ENCODE data around the gene RXFP3. TPM values are rescaled to one million over a fixed set of nuclear protein-coding genes. Genes with fewer than 3 reads are reported as not detected.
"Not testable (repeated sequence)": the region's sequence is repeated elsewhere in the genome, so short reads cannot be mapped to it uniquely, and the experiment has no call there.

The RXFP3 gene
- total and polyA plus RNA-seq, 4 experiments from 2014 or later, result not detected

GRCh38 chr5:33892620-33893137, 43.5 kb upstream of the RXFP3 start:
- H3K27ac Mint-ChIP-seq, result no peak overlapping the region
- Histone ChIP-seq H3K4me1 (ENCODE audit: insufficient read depth, low read length) (no peaks in the 10 kb centered on the region), H3K36me3 (ENCODE audit: insufficient read depth, low read length) (no peaks in the 10 kb centered on the region), H3K4me3 (ENCODE audit: low read length in 2 of 2) (no peak overlapping the region), H3K27ac (ENCODE audit: low read depth, low read length) (no peak overlapping the region), H3K9me3 (ENCODE audit: control insufficient read depth in 1 of 2, low read length in 2 of 2) (no peaks in the 10 kb centered on the region), H3K27me3 (ENCODE audit: insufficient read depth, low read length) (peaks cover 10% of the 10 kb centered on the region)
- peaks cover 32 to 37% of the 10 kb centered on the region in 2 donors for H3K27me3 Mint-ChIP-seq
- peak overlapping the region in 2 of 8 donors; percentile 6 to 60 for H3K4me3 Mint-ChIP-seq
- H3K4me1 Mint-ChIP-seq, result peaks cover 0 to 11% (median 3%) of the 10 kb centered on the region in 4 donors
- intact Hi-C loops (cut with micrococcal nuclease), result no loop called here
- POLR2A ChIA-PET (ENCODE audit: partially characterized antibody), result no interaction called here
- CTCF ChIA-PET (ENCODE audit: partially characterized antibody), result interaction anchor here (1.5 kb wide), 1 partner anchor 33 kb away, joined by 4 read pairs; no protein-coding TSS in a partner anchor
- H3K36me3 Mint-ChIP-seq, result no peaks in the 10 kb centered on the region
- H3K9me3 Mint-ChIP-seq, result peaks cover 0 to 2% (median 0%) of the 10 kb centered on the region in 8 donors
- no peak for DNase-seq

- Histone ChIP-seq H3K27ac (ENCODE audit: low read depth, low read length) (no peak overlapping the region), H3K36me3 (ENCODE audit: insufficient read depth, low read length) (no peaks in the 10 kb centered on the region), H3K4me1 (ENCODE audit: insufficient read depth, low read length) (no peaks in the 10 kb centered on the region), H3K4me3 (ENCODE audit: low read length in 2 of 2) (no peak overlapping the region), H3K27me3 (ENCODE audit: insufficient read depth, low read length) (peaks cover 10% of the 10 kb centered on the region), H3K9me3 (ENCODE audit: control insufficient read depth in 1 of 2, low read length in 2 of 2) (no peaks in the 10 kb centered on the region)
- DNase-seq, result no peak
- peaks cover 25 to 30% of the 10 kb centered on the region in 2 donors for H3K27me3 Mint-ChIP-seq
- H3K9me3 Mint-ChIP-seq, result peaks cover 0 to 2% (median 0%) of the 10 kb centered on the region in 8 donors
- H3K4me1 Mint-ChIP-seq, result peaks cover 3 to 11% (median 5%) of the 10 kb centered on the region in 4 donors
- H3K36me3 Mint-ChIP-seq, result no peaks in the 10 kb centered on the region
- ChIA-PET CTCF (ENCODE audit: partially characterized antibody) (interaction anchor here (0.9 kb wide), 1 partner anchor 75 kb away, joined by 3 read pairs; no protein-coding TSS in a partner anchor), POLR2A (ENCODE audit: partially characterized antibody) (no interaction called here)
- no peak overlapping the region for H3K4me3 Mint-ChIP-seq
- intact Hi-C loops (cut with micrococcal nuclease), result no loop called here
- no peak overlapping the region for H3K27ac Mint-ChIP-seq
Observed at GRCh38 chr5:33894566-33894965, 41.6 kb upstream of the RXFP3 start.

- Mint-ChIP-seq H3K4me1 (peaks cover 0 to 6% (median 3%) of the 10 kb centered on the region in 4 donors), H3K36me3 (peaks cover 0 to 2% of the 10 kb centered on the region in 2 donors), H3K9me3 (peaks cover 2 to 36% (median 24%) of the 10 kb centered on the region in 8 donors), H3K27ac (no peak overlapping the region), H3K27me3 (no peaks in the 10 kb centered on the region), H3K4me3 (no peak overlapping the region)
- intact Hi-C loops (cut with micrococcal nuclease), result no loop called here
- no peak for DNase-seq
- no peaks in the 10 kb centered on the region for H3K27me3 ChIP-seq (ENCODE audit: insufficient read depth, low read length)
- H3K27ac ChIP-seq (ENCODE audit: low read depth, low read length), result no peak overlapping the region
- ChIA-PET POLR2A (ENCODE audit: partially characterized antibody) (no interaction called here), CTCF (ENCODE audit: partially characterized antibody) (no interaction called here)
- H3K9me3 ChIP-seq (ENCODE audit: control insufficient read depth in 1 of 2, low read length in 2 of 2), result peaks cover 0 to 5% of the 10 kb centered on the region in 2 donors
- no peaks in the 10 kb centered on the region for H3K4me1 ChIP-seq (ENCODE audit: insufficient read depth, low read length)
- H3K4me3 ChIP-seq (ENCODE audit: low read length in 2 of 2), result no peak overlapping the region
- no peaks in the 10 kb centered on the region for H3K36me3 ChIP-seq (ENCODE audit: insufficient read depth, low read length)
Observed at GRCh38 chr5:33901156-33901555, 35.0 kb upstream of the RXFP3 start.

- Mint-ChIP-seq H3K9me3 (peaks cover 2 to 53% (median 39%) of the 10 kb centered on the region in 8 donors), H3K4me1 (peaks cover 0 to 6% (median 3%) of the 10 kb centered on the region in 4 donors), H3K4me3 (no peak overlapping the region), H3K36me3 (peaks cover 0 to 2% of the 10 kb centered on the region in 2 donors), H3K27me3 (peaks cover 0 to 2% of the 10 kb centered on the region in 2 donors), H3K27ac (peak overlapping the region in 1 of 7 donors; percentile 53)
- Histone ChIP-seq H3K4me3 (ENCODE audit: low read length in 2 of 2) (no peak overlapping the region), H3K36me3 (ENCODE audit: insufficient read depth, low read length) (no peaks in the 10 kb centered on the region), H3K4me1 (ENCODE audit: insufficient read depth, low read length) (no peaks in the 10 kb centered on the region), H3K27me3 (ENCODE audit: insufficient read depth, low read length) (no peaks in the 10 kb centered on the region), H3K9me3 (ENCODE audit: control insufficient read depth in 1 of 2, low read length in 2 of 2) (peaks cover 0 to 5% of the 10 kb centered on the region in 2 donors), H3K27ac (ENCODE audit: low read depth, low read length) (no peak overlapping the region)
- intact Hi-C loops (cut with micrococcal nuclease), result no loop called here
- ChIA-PET POLR2A (ENCODE audit: partially characterized antibody) (no interaction called here), CTCF (ENCODE audit: partially characterized antibody) (no interaction called here)
- no peak for DNase-seq
Observed at GRCh38 chr5:33903118-33903517, 33.1 kb upstream of the RXFP3 start.

- POLR2A ChIA-PET (ENCODE audit: partially characterized antibody), result no interaction called here
- H3K27me3 Mint-ChIP-seq, result peaks cover 2 to 4% of the 10 kb centered on the region in 2 donors
Observed at GRCh38 chr5:33905381-33905780, 30.8 kb upstream of the RXFP3 start.

GRCh38 chr5:33906248-33906647, 29.9 kb upstream of the RXFP3 start:
- intact Hi-C loops (cut with micrococcal nuclease); H3K36me3 Mint-ChIP-seq; DNase-seq; H3K27me3 Mint-ChIP-seq; POLR2A ChIA-PET (ENCODE audit: partially characterized antibody); H3K4me1 ChIP-seq (ENCODE audit: insufficient read depth, low read length); CTCF ChIA-PET (ENCODE audit: partially characterized antibody); H3K4me3 ChIP-seq (ENCODE audit: low read length in 2 of 2); H3K36me3 ChIP-seq (ENCODE audit: insufficient read depth, low read length); H3K4me3 Mint-ChIP-seq; H3K9me3 ChIP-seq (ENCODE audit: control insufficient read depth in 1 of 2, low read length in 2 of 2); H3K27me3 ChIP-seq (ENCODE audit: insufficient read depth, low read length); H3K27ac ChIP-seq (ENCODE audit: low read depth, low read length); H3K4me1 Mint-ChIP-seq; H3K27ac Mint-ChIP-seq: not testable (repeated sequence)
- H3K9me3 Mint-ChIP-seq, result peaks cover 5 to 58% (median 42%) of the 10 kb centered on the region in 8 donors

More at GRCh38 chr5:33905381-33905780, 30.8 kb upstream of the RXFP3 start:
- Histone ChIP-seq H3K27ac (ENCODE audit: low read depth, low read length) (no peak overlapping the region), H3K4me3 (ENCODE audit: low read length in 2 of 2) (no peak overlapping the region), H3K9me3 (ENCODE audit: control insufficient read depth in 1 of 2, low read length in 2 of 2) (peaks cover 0 to 5% of the 10 kb centered on the region in 2 donors), H3K36me3 (ENCODE audit: insufficient read depth, low read length) (no peaks in the 10 kb centered on the region), H3K27me3 (ENCODE audit: insufficient read depth, low read length) (no peaks in the 10 kb centered on the region), H3K4me1 (ENCODE audit: insufficient read depth, low read length) (no peaks in the 10 kb centered on the region)
- no peaks in the 10 kb centered on the region for H3K4me1 Mint-ChIP-seq
- H3K36me3 Mint-ChIP-seq, result peaks cover 0 to 2% of the 10 kb centered on the region in 2 donors
- no peak overlapping the region for H3K4me3 Mint-ChIP-seq
- no peak for DNase-seq
- intact Hi-C loops (cut with micrococcal nuclease), result no loop called here
- no peak overlapping the region for H3K27ac Mint-ChIP-seq
- CTCF ChIA-PET (ENCODE audit: partially characterized antibody), result no interaction called here
- peaks cover 5 to 60% (median 42%) of the 10 kb centered on the region in 8 donors for H3K9me3 Mint-ChIP-seq

GRCh38 chr5:33914844-33915243, 21.3 kb upstream of the RXFP3 start:
- H3K36me3 ChIP-seq (ENCODE audit: insufficient read depth, low read length); H3K27ac Mint-ChIP-seq; H3K4me1 Mint-ChIP-seq; DNase-seq; H3K4me3 Mint-ChIP-seq; H3K27me3 Mint-ChIP-seq; CTCF ChIA-PET (ENCODE audit: partially characterized antibody); H3K4me1 ChIP-seq (ENCODE audit: insufficient read depth, low read length); POLR2A ChIA-PET (ENCODE audit: partially characterized antibody); H3K27me3 ChIP-seq (ENCODE audit: insufficient read depth, low read length); H3K9me3 ChIP-seq (ENCODE audit: control insufficient read depth in 1 of 2, low read length in 2 of 2); intact Hi-C loops (cut with micrococcal nuclease); H3K36me3 Mint-ChIP-seq; H3K4me3 ChIP-seq (ENCODE audit: low read length in 2 of 2); H3K27ac ChIP-seq (ENCODE audit: low read depth, low read length): not testable (repeated sequence)
- H3K9me3 Mint-ChIP-seq, result peaks cover 6 to 54% (median 39%) of the 10 kb centered on the region in 8 donors

All from CD4-positive, alpha-beta memory T cell (primary cell).